Ovary (tissue), 3 donors: Measurements from ENCODE around the gene MYO3B.

Experiments
- CTCF ChIP-seq, 3 donors: fragments of 450-650 bp in 2 of 3; fragments of 200-600 bp in 1 of 3; IDR thresholded peaks; one replicate each; pipeline versions ENCODE4 v1.5.1 to v1.8.0; 2016 to 2022; ENCODE audit warnings: antibody characterized with exemption in 3 of 3, mild to moderate bottlenecking in 1 of 3
- POLR2A ChIP-seq: fragments of 450-650 bp; IDR thresholded peaks from one replicate; pipeline ENCODE4 v1.6.1; 2017; ENCODE audit warnings: antibody characterized with exemption, mild to moderate bottlenecking, moderate library complexity
- donor health status: DM: no; HTN: no; CAD: no.

GRCh38 chr2:170463206-170463537 lies 285.2 kb downstream of the MYO3B start:
- TF ChIP-seq CTCF (IDR thresholded peaks at IDR 0.05) (no peak), POLR2A (no peak)
